ENCODE measurements around the gene PLXNB3. TPM values are rescaled to one million over a fixed set of nuclear protein-coding genes. Genes with fewer than 3 reads are reported as not detected.

Gene PLXNB3
- total RNA-seq, 1 donor from 2014 or later, result 5.8 TPM

DNA sequence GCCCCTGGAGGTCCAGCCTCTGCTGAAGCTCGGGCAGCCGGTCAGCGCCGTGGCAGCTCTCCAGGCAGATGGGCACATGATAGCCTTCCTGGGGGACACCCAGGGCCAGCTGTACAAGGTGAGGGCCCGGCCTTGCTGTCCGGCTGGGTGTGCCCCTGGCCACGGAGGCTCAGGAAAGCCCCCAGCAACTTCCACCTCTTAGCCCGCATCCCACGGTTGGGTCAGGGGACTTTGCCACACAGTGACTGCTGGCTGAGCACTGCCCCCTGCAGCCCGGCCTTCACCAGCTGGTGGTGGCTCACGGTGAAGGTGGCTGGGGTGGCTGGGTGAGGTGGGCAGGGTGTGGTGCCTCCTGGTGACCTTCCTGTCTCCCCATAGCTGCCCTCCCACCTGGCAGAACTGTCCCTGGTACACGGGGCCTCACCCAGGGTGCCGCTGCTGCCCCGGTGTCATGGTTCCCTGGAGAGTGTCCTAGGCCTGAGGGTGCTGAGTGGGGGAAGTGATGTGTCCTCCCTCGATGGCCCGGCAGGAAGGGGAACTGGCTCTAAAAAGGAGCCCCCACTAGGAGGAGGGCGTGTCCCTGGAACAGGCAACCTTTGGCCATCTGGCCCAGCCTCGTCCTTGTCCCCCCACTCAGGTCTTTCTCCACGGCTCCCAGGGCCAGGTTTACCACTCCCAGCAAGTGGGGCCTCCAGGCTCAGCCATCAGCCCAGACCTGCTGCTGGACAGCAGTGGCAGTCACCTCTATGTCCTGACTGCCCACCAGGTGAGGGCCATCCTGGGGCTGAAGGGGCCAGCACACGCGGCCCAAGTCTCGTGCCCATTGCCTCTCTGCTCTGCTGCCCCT, 4.5 kb downstream of the PLXNB3 start:
- Mint-ChIP-seq H3K9me3 (ENCODE audit: unreplicated experiment) (no peaks in the 10 kb centered on the region), H3K4me1 (ENCODE audit: low read depth, unreplicated experiment) (no peaks in the 10 kb centered on the region), H3K27ac (ENCODE audit: unreplicated experiment) (no peak overlapping the region), H3K36me3 (ENCODE audit: unreplicated experiment) (no peaks in the 10 kb centered on the region), H3K4me3 (ENCODE audit: unreplicated experiment) (no peak overlapping the region), H3K27me3 (ENCODE audit: unreplicated experiment) (no peaks in the 10 kb centered on the region)
- TF ChIP-seq, protein P1, sequence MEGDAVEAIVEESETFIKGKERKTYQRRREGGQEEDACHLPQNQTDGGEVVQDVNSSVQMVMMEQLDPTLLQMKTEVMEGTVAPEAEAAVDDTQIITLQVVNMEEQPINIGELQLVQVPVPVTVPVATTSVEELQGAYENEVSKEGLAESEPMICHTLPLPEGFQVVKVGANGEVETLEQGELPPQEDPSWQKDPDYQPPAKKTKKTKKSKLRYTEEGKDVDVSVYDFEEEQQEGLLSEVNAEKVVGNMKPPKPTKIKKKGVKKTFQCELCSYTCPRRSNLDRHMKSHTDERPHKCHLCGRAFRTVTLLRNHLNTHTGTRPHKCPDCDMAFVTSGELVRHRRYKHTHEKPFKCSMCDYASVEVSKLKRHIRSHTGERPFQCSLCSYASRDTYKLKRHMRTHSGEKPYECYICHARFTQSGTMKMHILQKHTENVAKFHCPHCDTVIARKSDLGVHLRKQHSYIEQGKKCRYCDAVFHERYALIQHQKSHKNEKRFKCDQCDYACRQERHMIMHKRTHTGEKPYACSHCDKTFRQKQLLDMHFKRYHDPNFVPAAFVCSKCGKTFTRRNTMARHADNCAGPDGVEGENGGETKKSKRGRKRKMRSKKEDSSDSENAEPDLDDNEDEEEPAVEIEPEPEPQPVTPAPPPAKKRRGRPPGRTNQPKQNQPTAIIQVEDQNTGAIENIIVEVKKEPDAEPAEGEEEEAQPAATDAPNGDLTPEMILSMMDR (IDR thresholded peaks at IDR 0.05; ENCODE audit: partially characterized antibody, unreplicated experiment), result no peak
- peak; percentile 8 for DNase-seq

DNA sequence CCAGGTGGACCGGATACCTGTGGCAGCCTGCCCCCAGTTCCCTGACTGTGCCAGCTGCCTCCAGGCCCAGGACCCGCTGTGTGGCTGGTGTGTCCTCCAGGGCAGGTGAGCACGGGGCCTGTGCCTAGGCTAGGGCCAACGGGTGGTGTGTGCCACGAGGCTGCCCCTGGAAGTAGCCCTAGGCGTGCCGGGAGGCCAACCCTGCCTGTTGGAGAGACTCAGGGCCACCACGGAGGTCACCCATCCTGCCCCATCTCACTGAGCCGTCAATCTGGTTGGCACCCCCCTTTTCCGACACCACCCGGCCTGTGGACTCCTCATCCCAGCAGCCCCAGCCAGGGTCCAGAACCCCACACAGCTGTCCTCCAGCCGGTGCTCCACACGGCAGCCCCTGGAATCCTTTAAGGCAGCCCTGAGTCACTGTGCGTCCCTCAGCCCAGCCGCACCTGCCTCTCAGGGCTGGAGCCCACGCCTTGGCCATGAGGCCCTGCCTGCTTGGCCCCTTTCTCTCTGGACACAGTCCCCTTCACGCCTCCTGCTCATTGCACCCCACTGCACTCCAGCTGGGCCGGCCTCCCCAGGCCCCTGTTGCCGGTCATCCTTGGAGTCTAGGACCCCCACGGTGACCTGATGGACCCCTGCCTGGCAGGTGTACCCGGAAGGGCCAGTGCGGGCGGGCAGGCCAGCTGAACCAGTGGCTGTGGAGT, 5.3 kb downstream of the PLXNB3 start:
- no peaks in the 10 kb centered on the region for H3K36me3 Mint-ChIP-seq (ENCODE audit: unreplicated experiment)
- DNase-seq, result peak; percentile 6
- no peaks in the 10 kb centered on the region for H3K27me3 Mint-ChIP-seq (ENCODE audit: unreplicated experiment)
- no peak overlapping the region for H3K4me3 Mint-ChIP-seq (ENCODE audit: unreplicated experiment)
- TF ChIP-seq, protein P1 (IDR thresholded peaks at IDR 0.05; ENCODE audit: partially characterized antibody, unreplicated experiment), result no peak
- H3K9me3 Mint-ChIP-seq (ENCODE audit: unreplicated experiment), result no peaks in the 10 kb centered on the region
- H3K27ac Mint-ChIP-seq (ENCODE audit: unreplicated experiment), result no peak overlapping the region
- no peaks in the 10 kb centered on the region for H3K4me1 Mint-ChIP-seq (ENCODE audit: low read depth, unreplicated experiment)

DNA sequence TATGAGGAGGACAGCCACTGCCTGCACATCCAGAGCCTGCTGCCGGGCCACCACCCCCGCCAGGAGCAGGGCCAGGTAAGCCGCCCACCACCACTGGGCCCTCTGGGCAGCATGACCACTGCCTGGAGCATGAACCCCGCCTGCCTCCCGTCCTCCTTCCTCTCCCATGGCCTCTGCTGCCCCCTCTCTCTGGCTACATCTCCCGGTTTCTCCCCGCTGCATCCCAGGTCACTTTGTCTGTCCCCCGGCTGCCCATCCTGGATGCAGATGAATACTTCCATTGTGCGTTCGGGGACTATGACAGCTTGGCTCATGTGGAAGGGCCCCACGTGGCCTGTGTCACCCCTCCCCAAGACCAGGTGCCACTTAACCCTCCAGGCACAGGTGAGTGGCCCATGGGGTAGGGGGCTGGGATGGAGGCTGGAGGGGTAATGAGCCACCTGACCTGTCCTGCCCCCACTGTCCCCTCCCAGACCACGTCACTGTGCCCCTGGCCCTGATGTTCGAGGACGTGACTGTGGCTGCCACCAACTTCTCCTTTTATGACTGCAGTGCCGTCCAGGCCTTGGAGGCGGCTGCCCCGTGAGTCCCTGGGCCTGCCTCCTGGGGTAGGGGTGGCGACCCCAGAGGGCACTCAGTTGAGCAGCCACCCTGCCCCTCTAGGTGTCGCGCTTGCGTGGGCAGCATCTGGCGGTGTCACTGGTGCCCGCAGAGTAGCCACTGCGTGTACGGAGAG, 6.0 kb downstream of the PLXNB3 start:
- TF ChIP-seq, protein P1 (IDR thresholded peaks at IDR 0.05; ENCODE audit: partially characterized antibody, unreplicated experiment), result no peak
- H3K9me3 Mint-ChIP-seq (ENCODE audit: unreplicated experiment), result no peaks in the 10 kb centered on the region
- DNase-seq, result peak; percentile 6

DNA sequence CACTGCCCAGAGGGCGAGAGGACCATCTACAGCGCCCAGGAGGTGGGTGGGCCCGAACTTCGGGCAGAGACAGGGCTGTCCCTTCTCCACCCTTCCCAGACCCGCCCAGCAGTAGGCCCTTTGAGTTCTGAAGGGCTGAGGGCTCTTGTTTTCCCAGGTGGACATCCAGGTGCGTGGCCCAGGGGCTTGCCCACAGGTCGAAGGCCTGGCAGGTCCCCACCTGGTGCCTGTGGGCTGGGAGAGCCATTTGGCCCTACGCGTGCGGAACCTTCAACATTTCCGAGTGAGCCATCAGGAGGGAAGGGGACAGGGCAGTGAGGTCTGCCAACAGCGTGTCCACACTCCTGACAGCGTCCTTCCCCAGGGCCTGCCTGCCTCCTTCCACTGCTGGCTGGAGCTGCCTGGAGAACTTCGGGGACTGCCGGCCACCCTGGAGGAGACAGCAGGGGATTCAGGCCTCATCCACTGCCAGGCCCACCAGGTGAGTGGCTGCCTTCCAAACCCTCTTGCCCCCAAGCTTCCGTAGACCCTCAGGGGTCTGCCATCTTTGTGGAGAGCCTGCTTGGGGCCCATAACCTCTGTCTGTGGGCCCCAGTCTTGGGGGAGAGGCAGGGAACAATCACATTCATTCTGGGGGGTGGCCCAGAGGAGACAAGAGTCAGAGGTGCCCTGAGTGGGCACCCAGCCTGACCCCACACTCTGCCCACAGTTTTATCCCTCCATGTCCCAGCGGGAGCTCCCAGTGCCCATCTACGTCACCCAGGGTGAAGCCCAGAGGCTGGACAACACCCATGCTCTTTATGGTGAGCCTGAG, 6.8 kb downstream of the PLXNB3 start:
- DNase-seq, result peak; percentile 4
- H3K9me3 Mint-ChIP-seq (ENCODE audit: unreplicated experiment), result no peaks in the 10 kb centered on the region
- no peak overlapping the region for H3K27ac Mint-ChIP-seq (ENCODE audit: unreplicated experiment)
- H3K27me3 Mint-ChIP-seq (ENCODE audit: unreplicated experiment), result no peaks in the 10 kb centered on the region
- no peak overlapping the region for H3K4me3 Mint-ChIP-seq (ENCODE audit: unreplicated experiment)
- H3K4me1 Mint-ChIP-seq (ENCODE audit: low read depth, unreplicated experiment), result no peaks in the 10 kb centered on the region
- TF ChIP-seq, protein P1 (IDR thresholded peaks at IDR 0.05; ENCODE audit: partially characterized antibody, unreplicated experiment), result no peak
- no peaks in the 10 kb centered on the region for H3K36me3 Mint-ChIP-seq (ENCODE audit: unreplicated experiment)

More for the DNA sequence above, 6.0 kb downstream of the PLXNB3 start:
- Mint-ChIP-seq H3K4me3 (ENCODE audit: unreplicated experiment) (no peak overlapping the region), H3K27ac (ENCODE audit: unreplicated experiment) (no peak overlapping the region), H3K4me1 (ENCODE audit: low read depth, unreplicated experiment) (no peaks in the 10 kb centered on the region), H3K36me3 (ENCODE audit: unreplicated experiment) (no peaks in the 10 kb centered on the region), H3K27me3 (ENCODE audit: unreplicated experiment) (no peaks in the 10 kb centered on the region)

Data from glutamatergic neuron (in vitro differentiated cells).